PC-9 (cell line): ENCODE measurements around the gene BAIAP2L2. TPM values are rescaled to one million over a fixed set of nuclear protein-coding genes. Genes with fewer than 3 reads are reported as not detected.

Source experiments
- BruUV-seq: library from RNA; stranded (reverse); fragments of 400-500 nt; replicated peaks from 2 replicates; lab custom pipeline; 2021; lab: Mats Ljungman, UMichigan
- CTCF ChIA-PET: fragments of 300-600 bp; sonication (Branson Sonifier 250); formaldehyde crosslinking; loops from one replicate; lab custom pipeline; 2022; ENCODE audit warnings: antibody characterized with exemption; lab: Charles Lee
- POLR2A ChIA-PET: fragments of 300-600 bp; sonication (Branson Sonifier 250); formaldehyde crosslinking; loops from one replicate; lab custom pipeline; 2022; ENCODE audit warnings: antibody characterized with exemption; ENCODE audit not compliant: unreplicated experiment; lab: Charles Lee
- DNase-seq, 2 experiments: peaks; one replicate each; pipeline versions ENCODE4 v3.0.0 to v3.0.0-alpha.2; 2015 to 2022; ENCODE audit warnings: mixed read lengths in 1 of 2
- H2AFZ ChIP-seq: fragments of 200-600 bp; sonication (generic); 2 replicates; pipeline ENCODE4 v1.8.1; 2017; ENCODE audit warnings: antibody characterized with exemption
- H3F3A ChIP-seq: fragments of 200-600 bp; sonication (generic); 2 replicates; pipeline ENCODE4 v1.8.1; 2017; ENCODE audit warnings: antibody characterized with exemption, mild to moderate bottlenecking, low read depth; ENCODE audit not compliant: insufficient read depth
- H3K27ac ChIP-seq: fragments of 200-600 bp; sonication (generic); 2 replicates; pipeline ENCODE4 v1.6.1; 2016; ENCODE audit warnings: mixed run types
- H3K27me3 ChIP-seq: fragments of 200-600 bp; sonication (generic); 2 replicates; pipeline ENCODE4 v1.6.1; 2016; ENCODE audit warnings: low read depth, mixed run types; ENCODE audit not compliant: insufficient read depth
- H3K36me3 ChIP-seq: fragments of 200-600 bp; sonication (generic); 2 replicates; pipeline ENCODE4 v1.6.1; 2016; ENCODE audit warnings: low read depth, mixed run types
- H3K4me1 ChIP-seq: fragments of 200-600 bp; sonication (generic); replicated peaks from 2 replicates; pipeline ENCODE4 v1.6.1; 2016; ENCODE audit warnings: mixed run types; ENCODE audit not compliant: insufficient read depth
- H3K4me2 ChIP-seq: fragments of 200-600 bp; sonication (generic); 2 replicates; pipeline ENCODE4 v1.6.1; 2017; ENCODE audit warnings: mixed run types
- H3K4me3 ChIP-seq: fragments of 200-600 bp; sonication (generic); 2 replicates; pipeline ENCODE4 v1.6.1; 2016; ENCODE audit warnings: mixed run types
- H3K79me2 ChIP-seq: fragments of 200-600 bp; sonication (generic); 2 replicates; pipeline ENCODE4 v1.6.1; 2017; ENCODE audit warnings: low read depth, mixed run types
- H3K9me2 ChIP-seq: fragments of 200-600 bp; sonication (generic); 2 replicates; pipeline ENCODE4 v1.8.1; 2017; ENCODE audit warnings: mild to moderate bottlenecking; ENCODE audit not compliant: insufficient read depth
- H3K9me3 ChIP-seq: fragments of 200-600 bp; sonication (generic); 2 replicates; pipeline ENCODE4 v1.8.1; 2016; ENCODE audit warnings: low read depth; ENCODE audit not compliant: insufficient read depth
- H4K20me1 ChIP-seq: fragments of 200-600 bp; sonication (generic); 2 replicates; pipeline ENCODE4 v1.8.1; 2017; ENCODE audit not compliant: insufficient read depth
- CTCF ChIP-seq: fragments of 200-600 bp; sonication (generic); conservative IDR thresholded peaks from 2 replicates; pipeline ENCODE4 v1.6.1; 2017; ENCODE audit warnings: mixed run types, antibody characterized with exemption, mild to moderate bottlenecking, moderate library complexity
- EZH2 ChIP-seq: fragments of 200-600 bp; sonication (generic); IDR thresholded peaks from 2 replicates; pipeline ENCODE4 v1.8.0; 2017; ENCODE audit warnings: antibody characterized with exemption, low read depth
- intact Hi-C: fragments of 100-400 bp; cut with micrococcal nuclease; formaldehyde crosslinking; loops from one replicate; pipeline ENCODE4 v1.10.0; 2022; ENCODE audit not compliant: unreplicated experiment
- total RNA-seq: library from RNA; stranded (reverse); gene quantifications from 2 replicates; pipeline ENCODE4 v1.2.3, GENCODE V29; 2021

The BAIAP2L2 gene
- total RNA-seq, 1 experiment from 2014 or later, result 7.1 TPM

GRCh38 chr22:38078046-38078840, 32.2 kb downstream of the BAIAP2L2 start:
- Histone ChIP-seq H2AFZ (no peak overlapping the region), H4K20me1 (no peaks in the 10 kb centered on the region; the same call in 1 of the 2 replicates), H3F3A (peaks cover 24% of the 10 kb centered on the region; the same call in 1 of the 2 replicates), H3K27ac (no peak overlapping the region), H3K27me3 (no peaks in the 10 kb centered on the region), H3K9me2 (no peaks in the 10 kb centered on the region), H3K4me1 (no peaks in the 10 kb centered on the region), H3K4me3 (no peak overlapping the region), H3K9me3 (no peaks in the 10 kb centered on the region), H3K4me2 (no peak overlapping the region), H3K36me3 (no peaks in the 10 kb centered on the region), H3K79me2 (no peaks in the 10 kb centered on the region)
- no peak for TF ChIP-seq EZH2
- TF ChIP-seq CTCF, result no peak
- BruUV-seq, result no TSS peak
- no peak for DNase-seq
- CTCF ChIA-PET, result no interaction called here
- POLR2A ChIA-PET, result no interaction called here
- intact Hi-C loops, result no loop called here

- no TSS peak for BruUV-seq
- DNase-seq, result no peak
- H3K9me2 ChIP-seq, result no peaks in the 10 kb centered on the region
- no peaks in the 10 kb centered on the region for H3K27me3 ChIP-seq
- ChIA-PET CTCF (no interaction called here), POLR2A (no interaction called here)
- no peak overlapping the region for H2AFZ ChIP-seq
- H3K79me2 ChIP-seq, result no peaks in the 10 kb centered on the region
- no peaks in the 10 kb centered on the region; the same call in 1 of the 2 replicates for H4K20me1 ChIP-seq
- no peak overlapping the region for H3K27ac ChIP-seq
- H3F3A ChIP-seq, result peaks cover 17% of the 10 kb centered on the region; the same call in 1 of the 2 replicates
- TF ChIP-seq CTCF (no peak), EZH2 (no peak)
- no peaks in the 10 kb centered on the region for H3K4me1 ChIP-seq
- no peak overlapping the region for H3K4me3 ChIP-seq
- intact Hi-C loops, result no loop called here
- H3K4me2 ChIP-seq, result no peak overlapping the region
- H3K36me3 ChIP-seq, result 0 out of 2 replicates have a peak, but pooled peaks cover 3% of the 10 kb centered on the region
- H3K9me3 ChIP-seq, result no peaks in the 10 kb centered on the region
Observed at GRCh38 chr22:38077595-38077994, 32.9 kb downstream of the BAIAP2L2 start.

- no peak overlapping the region for H3K4me2 ChIP-seq
- ChIA-PET POLR2A (no interaction called here), CTCF (no interaction called here)
- H3K4me3 ChIP-seq, result no peak overlapping the region
- no peaks in the 10 kb centered on the region for H3K4me1 ChIP-seq
- no peaks in the 10 kb centered on the region for H3K27me3 ChIP-seq
- 0 out of 2 replicates have a peak, but pooled peaks cover 3% of the 10 kb centered on the region for H3K36me3 ChIP-seq
- TF ChIP-seq EZH2 (no peak), CTCF (no peak)
- H2AFZ ChIP-seq, result no peak overlapping the region
- H3K9me2 ChIP-seq, result no peaks in the 10 kb centered on the region
- no peaks in the 10 kb centered on the region for H3K79me2 ChIP-seq
- no peaks in the 10 kb centered on the region for H3K9me3 ChIP-seq
- intact Hi-C loops, result no loop called here
- peaks cover 17% of the 10 kb centered on the region; the same call in 1 of the 2 replicates for H3F3A ChIP-seq
- no peak overlapping the region for H3K27ac ChIP-seq
- H4K20me1 ChIP-seq, result no peaks in the 10 kb centered on the region; the same call in 1 of the 2 replicates
- no TSS peak for BruUV-seq
- no peak for DNase-seq
Observed at GRCh38 chr22:38077096-38077495, 33.4 kb downstream of the BAIAP2L2 start.
